GM23248 (cell line): ENCODE results near the gene SRRM4.

Experiments used
- EZH2 ChIP-seq: fragments of 200-600 bp; sonication (generic); IDR thresholded peaks from 2 replicates; pipeline ENCODE4 v1.6.1; 2018; ENCODE audit warnings: antibody characterized with exemption, mild to moderate bottlenecking; ENCODE audit not compliant: insufficient read depth, poor library complexity, severe bottlenecking
- EZH2phosphoT487 ChIP-seq: fragments of 200-600 bp; sonication (generic); IDR thresholded peaks from 2 replicates; pipeline ENCODE4 v1.6.1; 2018; ENCODE audit warnings: antibody characterized with exemption, moderate library complexity, mild to moderate bottlenecking, low read depth; ENCODE audit not compliant: insufficient read depth

DNA sequence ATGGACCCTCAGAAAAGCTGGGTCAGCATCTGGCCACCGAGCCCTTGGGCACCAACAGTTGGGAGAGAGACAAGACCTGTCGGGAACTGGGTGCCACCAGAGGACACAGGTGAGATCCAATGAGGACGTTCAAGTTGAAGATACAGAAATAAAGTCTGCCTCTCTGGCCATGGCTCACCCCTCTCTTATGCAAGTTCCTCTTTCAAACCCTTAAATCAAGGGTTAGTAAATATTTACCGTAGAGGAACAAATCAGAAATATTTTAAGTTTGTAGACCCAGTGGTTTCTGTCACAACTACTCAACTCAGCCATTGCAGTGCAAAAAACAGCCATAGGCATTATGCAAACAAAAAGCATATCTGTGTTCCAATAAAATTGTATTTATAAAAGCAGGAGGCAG lies 120.9 kb downstream of the SRRM4 start:
- TF ChIP-seq EZH2: no peak
- TF ChIP-seq EZH2phosphoT487: no peak
